AG10803 (cell line): Measurements from ENCODE around the gene KRT1.

Experiments
- DNase-seq: peaks from one replicate; pipeline ENCODE4 v3.0.0; 2010; ENCODE audit warnings: low read depth
- H3K4me3 ChIP-seq: 2 replicates; pipeline ENCODE4 v1.5.1; 2011; ENCODE audit warnings: mild to moderate bottlenecking, low read length, control low read depth
- TF ChIP-seq, protein P1 (sequence below): conservative IDR thresholded peaks from 2 replicates; pipeline ENCODE4 v1.5.1; 2011; ENCODE audit warnings: mild to moderate bottlenecking, low read length, control low read depth, inconsistent platforms

KRT1 gene

DNA sequence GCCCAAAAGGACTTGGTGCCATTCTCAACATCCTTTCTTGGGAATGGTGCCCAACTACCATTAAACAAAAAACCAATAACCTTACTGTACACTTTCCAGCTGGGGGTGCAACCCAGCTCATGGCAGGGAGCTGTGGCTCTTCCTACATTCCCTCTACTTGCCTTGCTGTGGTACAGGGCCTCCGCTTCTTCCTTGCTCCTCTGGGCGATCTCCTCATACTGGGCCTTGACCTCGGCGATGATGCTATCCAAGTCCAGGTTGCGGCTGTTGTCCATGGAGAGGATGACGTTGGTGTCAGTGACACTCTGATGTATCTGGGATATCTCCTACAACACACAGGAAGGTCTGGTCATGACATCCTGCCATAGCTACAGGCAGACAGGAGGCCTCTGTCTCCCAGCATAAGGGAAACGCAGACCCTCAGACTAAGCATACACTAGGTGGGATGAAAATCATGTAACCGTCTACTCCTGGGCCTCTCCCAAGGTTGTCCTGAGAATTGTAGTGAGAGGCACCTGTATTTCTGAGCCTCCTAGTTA, 32.1 kb downstream of the KRT1 start:
- no peak overlapping the region for H3K4me3 ChIP-seq
- TF ChIP-seq, protein P1, sequence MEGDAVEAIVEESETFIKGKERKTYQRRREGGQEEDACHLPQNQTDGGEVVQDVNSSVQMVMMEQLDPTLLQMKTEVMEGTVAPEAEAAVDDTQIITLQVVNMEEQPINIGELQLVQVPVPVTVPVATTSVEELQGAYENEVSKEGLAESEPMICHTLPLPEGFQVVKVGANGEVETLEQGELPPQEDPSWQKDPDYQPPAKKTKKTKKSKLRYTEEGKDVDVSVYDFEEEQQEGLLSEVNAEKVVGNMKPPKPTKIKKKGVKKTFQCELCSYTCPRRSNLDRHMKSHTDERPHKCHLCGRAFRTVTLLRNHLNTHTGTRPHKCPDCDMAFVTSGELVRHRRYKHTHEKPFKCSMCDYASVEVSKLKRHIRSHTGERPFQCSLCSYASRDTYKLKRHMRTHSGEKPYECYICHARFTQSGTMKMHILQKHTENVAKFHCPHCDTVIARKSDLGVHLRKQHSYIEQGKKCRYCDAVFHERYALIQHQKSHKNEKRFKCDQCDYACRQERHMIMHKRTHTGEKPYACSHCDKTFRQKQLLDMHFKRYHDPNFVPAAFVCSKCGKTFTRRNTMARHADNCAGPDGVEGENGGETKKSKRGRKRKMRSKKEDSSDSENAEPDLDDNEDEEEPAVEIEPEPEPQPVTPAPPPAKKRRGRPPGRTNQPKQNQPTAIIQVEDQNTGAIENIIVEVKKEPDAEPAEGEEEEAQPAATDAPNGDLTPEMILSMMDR: no peak
- DNase-seq: no peak

DNA sequence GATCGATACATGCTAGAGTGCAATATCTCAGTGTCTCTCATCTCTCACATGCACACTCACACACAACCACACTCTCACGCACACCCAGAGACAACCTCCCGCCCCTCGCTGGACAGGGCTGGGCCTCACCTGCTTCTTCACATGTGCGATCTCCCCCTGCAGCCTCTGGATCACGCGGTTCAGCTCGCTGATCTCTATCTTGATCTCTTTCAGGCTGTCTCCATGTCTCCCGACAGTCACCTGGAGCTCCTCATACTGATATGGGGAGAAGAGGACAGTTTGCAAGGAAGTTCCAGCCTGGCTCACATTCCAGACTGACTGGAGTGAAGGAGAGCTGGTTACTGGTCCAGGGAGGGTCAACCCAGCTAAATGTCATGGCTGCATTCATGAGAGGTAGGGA, 32.6 kb downstream of the KRT1 start:
- no peak for DNase-seq
- no peak overlapping the region for H3K4me3 ChIP-seq
- TF ChIP-seq, protein P1: no peak

DNA sequence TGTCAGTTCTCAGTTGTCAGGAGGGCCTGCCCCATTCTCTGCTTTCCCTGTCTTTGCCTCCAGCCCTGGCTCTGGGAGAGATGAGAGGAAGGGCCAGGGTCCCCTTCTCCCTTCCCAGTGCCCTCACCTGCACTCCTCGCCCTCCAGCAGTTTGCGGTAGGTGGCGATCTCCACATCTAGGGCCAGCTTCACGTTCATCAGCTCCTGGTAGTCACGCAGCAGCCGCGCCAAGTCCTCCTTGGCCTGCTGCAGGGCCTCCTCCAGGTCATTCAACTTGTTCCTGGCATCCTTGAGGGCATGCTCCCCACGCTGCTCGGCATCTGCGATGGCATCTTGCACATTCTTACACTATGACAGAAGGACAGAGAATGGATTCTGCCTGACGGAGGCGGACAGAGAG, 33.6 kb downstream of the KRT1 start:
- TF ChIP-seq, protein P1: no peak
- DNase-seq: no peak
- no peak overlapping the region for H3K4me3 ChIP-seq

DNA sequence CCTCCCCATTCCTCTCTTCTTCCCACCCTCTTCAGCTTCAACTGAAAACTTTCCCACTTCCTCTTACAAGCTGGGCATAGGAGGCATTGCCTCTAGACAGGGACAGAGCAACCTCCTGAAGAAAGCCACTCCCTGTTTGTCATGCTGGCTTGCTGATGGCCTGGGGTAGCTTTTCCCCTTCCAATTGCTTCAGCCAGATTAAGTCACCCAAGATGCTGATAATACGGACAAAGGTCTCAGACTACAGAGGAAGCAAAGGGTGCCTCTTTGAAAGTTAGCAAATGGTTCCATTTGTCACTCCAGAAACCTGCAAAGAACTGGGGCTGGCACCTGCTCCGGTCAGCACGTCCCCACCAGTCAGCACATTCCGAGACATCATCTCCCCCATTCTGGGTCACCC, 34.2 kb downstream of the KRT1 start:
- no peak overlapping the region for H3K4me3 ChIP-seq
- no peak for DNase-seq
- TF ChIP-seq, protein P1: no peak

DNA sequence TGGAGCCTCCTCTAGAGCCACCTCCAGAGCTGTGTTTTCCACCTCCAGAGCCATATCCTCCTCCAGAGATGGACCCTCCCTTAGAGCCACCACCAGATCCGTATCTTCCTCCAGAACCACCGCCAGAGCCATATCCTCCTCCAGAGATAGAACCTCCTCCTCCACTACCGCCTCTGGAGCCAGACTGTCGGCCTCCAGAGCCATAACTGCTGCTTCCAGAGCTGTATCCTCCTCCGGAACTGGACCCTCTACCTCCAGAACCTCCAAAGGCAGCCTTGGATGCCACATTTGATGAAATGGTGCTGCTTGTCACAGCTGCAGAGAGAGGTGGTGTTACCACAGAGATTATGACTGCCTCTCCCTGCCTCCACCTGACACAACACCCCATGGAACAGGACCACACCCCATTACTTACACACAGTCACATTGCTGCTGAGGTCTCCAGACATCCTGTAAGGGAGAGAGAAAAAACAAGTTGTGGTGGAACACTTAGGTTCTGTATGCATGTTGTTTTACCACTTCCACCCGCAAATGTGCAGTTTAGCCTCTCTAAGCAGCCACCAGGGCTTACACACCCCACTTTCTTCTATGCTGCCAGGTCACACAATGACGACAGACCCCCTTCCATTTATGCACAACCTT, 35.0 kb downstream of the KRT1 start:
- TF ChIP-seq, protein P1: no peak
- H3K4me3 ChIP-seq: no peak overlapping the region
- DNase-seq: no peak

DNA sequence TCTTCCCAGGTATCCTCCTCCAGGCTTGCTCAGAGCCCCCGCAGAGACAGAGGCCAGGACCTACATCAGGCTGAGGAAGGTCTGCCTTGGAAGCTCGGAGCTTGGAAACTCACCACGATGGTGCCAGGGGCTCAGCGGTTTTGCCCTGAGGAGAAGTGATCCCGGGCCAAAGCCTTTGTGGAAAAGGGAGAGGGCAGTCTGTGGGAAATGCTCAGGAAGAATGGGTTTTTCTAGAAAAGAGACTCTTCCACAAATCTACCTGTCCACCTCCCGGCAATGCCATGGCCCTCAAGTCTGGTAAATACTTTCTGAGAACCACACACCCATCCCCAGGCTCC, 36.2 kb downstream of the KRT1 start:
- no peak for DNase-seq
- no peak overlapping the region for H3K4me3 ChIP-seq
- TF ChIP-seq, protein P1: no peak

DNA sequence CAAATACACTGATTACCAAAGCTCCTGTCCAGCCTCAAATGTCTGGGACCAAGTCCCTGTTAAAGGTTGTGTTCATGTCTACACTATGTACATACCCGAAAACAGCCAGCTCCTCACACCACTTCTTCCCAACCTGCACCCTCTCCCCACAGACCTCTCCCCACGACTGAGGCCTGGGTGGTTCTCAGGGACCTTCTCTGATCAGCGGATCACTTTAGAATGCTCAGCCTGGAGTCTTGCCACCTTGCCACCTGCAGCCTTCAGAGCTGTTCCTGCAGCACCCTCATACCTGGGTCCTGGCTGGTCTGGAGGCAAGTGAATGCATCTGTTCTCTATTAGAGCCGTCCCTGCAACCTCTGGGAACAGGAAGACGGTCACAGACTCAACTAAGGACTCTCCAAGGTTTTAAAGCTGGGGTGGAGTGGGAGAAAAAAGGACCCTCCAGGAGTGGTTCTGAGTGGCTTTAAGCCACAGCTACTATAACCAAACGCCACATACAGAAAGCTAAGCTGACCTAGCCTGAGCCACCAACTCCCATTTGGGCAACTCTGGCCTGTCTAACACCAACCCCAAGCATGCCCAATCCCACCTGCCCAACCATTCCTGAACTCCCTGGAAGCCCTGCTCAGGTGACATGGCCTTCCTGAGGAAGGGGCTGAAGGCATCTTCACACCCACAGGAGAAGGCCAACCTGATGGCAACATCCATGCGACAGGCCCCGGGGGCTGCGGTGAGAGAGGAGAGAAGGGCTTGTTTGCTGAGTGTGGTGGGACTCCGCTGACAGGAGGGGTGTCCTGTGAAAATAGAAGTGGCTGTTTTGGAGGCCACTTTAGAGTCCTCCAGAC, 36.8 kb downstream of the KRT1 start:
- H3K4me3 ChIP-seq: no peak overlapping the region
- no peak for DNase-seq
- TF ChIP-seq, protein P1: no peak
